Endothelial cell (in vitro differentiated cells): Measurements from ENCODE around the gene HELZ. TPM values are rescaled to one million over a fixed set of nuclear protein-coding genes. Genes with fewer than 3 reads are reported as not detected.

Experiments used
- DNase-seq: peaks from one replicate; pipeline ENCODE4 v3.0.0; 2021; ENCODE audit warnings: low spot score
- H3K27ac Mint-ChIP-seq: one replicate; pipeline ENCODE4 v1.8.0; 2021; ENCODE audit warnings: mixed read lengths, inconsistent platforms; ENCODE audit not compliant: unreplicated experiment
- H3K27me3 Mint-ChIP-seq: one replicate; pipeline ENCODE4 v1.8.0; 2021; ENCODE audit warnings: mild to moderate bottlenecking, moderate library complexity, mixed read lengths, inconsistent platforms; ENCODE audit not compliant: unreplicated experiment
- H3K36me3 Mint-ChIP-seq: one replicate; pipeline ENCODE4 v1.8.0; 2021; ENCODE audit warnings: mild to moderate bottlenecking, low read depth, mixed read lengths, inconsistent platforms; ENCODE audit not compliant: unreplicated experiment
- H3K4me1 Mint-ChIP-seq: one replicate; pipeline ENCODE4 v1.8.0; 2021; ENCODE audit warnings: mild to moderate bottlenecking, mixed read lengths, inconsistent platforms; ENCODE audit not compliant: unreplicated experiment
- H3K4me3 Mint-ChIP-seq: one replicate; pipeline ENCODE4 v1.8.0; 2021; ENCODE audit warnings: mild to moderate bottlenecking, mixed read lengths, inconsistent platforms; ENCODE audit not compliant: unreplicated experiment
- H3K9me3 Mint-ChIP-seq: one replicate; pipeline ENCODE4 v1.8.0; 2021; ENCODE audit warnings: mixed read lengths, inconsistent platforms; ENCODE audit not compliant: unreplicated experiment
- long read RNA-seq: library from polyadenylated mRNA; unstranded; transcript quantifications from one replicate; pipeline ENCODE4 v2.0.0, GENCODE V29; 2020; ENCODE audit not compliant: unreplicated experiment
- total RNA-seq: library from RNA; stranded (reverse); fragmentation: NEBNext Ultra II Directional; extraction: Animal tissue kit (Norgen Biotek cat#: 25700); gene quantifications from one replicate; pipeline ENCODE4 v1.2.1, GENCODE V29; 2021; ENCODE audit not compliant: unreplicated experiment
- TF ChIP-seq, protein P1 (sequence below): fragments of 200-600 bp; sonication (generic); IDR thresholded peaks from one replicate; pipeline ENCODE4 v1.5.0; 2021; ENCODE audit warnings: antibody characterized with exemption; ENCODE audit not compliant: unreplicated experiment

HELZ gene, protein sequence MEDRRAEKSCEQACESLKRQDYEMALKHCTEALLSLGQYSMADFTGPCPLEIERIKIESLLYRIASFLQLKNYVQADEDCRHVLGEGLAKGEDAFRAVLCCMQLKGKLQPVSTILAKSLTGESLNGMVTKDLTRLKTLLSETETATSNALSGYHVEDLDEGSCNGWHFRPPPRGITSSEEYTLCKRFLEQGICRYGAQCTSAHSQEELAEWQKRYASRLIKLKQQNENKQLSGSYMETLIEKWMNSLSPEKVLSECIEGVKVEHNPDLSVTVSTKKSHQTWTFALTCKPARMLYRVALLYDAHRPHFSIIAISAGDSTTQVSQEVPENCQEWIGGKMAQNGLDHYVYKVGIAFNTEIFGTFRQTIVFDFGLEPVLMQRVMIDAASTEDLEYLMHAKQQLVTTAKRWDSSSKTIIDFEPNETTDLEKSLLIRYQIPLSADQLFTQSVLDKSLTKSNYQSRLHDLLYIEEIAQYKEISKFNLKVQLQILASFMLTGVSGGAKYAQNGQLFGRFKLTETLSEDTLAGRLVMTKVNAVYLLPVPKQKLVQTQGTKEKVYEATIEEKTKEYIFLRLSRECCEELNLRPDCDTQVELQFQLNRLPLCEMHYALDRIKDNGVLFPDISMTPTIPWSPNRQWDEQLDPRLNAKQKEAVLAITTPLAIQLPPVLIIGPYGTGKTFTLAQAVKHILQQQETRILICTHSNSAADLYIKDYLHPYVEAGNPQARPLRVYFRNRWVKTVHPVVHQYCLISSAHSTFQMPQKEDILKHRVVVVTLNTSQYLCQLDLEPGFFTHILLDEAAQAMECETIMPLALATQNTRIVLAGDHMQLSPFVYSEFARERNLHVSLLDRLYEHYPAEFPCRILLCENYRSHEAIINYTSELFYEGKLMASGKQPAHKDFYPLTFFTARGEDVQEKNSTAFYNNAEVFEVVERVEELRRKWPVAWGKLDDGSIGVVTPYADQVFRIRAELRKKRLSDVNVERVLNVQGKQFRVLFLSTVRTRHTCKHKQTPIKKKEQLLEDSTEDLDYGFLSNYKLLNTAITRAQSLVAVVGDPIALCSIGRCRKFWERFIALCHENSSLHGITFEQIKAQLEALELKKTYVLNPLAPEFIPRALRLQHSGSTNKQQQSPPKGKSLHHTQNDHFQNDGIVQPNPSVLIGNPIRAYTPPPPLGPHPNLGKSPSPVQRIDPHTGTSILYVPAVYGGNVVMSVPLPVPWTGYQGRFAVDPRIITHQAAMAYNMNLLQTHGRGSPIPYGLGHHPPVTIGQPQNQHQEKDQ (N-terminal part only)
- total RNA-seq: 57.0 TPM
- long read RNA-seq, partial matches to known transcripts: 2 of 5 reads
- long read RNA-seq, other reads (novel, unspliced or antisense): 3 of 5 reads

DNA sequence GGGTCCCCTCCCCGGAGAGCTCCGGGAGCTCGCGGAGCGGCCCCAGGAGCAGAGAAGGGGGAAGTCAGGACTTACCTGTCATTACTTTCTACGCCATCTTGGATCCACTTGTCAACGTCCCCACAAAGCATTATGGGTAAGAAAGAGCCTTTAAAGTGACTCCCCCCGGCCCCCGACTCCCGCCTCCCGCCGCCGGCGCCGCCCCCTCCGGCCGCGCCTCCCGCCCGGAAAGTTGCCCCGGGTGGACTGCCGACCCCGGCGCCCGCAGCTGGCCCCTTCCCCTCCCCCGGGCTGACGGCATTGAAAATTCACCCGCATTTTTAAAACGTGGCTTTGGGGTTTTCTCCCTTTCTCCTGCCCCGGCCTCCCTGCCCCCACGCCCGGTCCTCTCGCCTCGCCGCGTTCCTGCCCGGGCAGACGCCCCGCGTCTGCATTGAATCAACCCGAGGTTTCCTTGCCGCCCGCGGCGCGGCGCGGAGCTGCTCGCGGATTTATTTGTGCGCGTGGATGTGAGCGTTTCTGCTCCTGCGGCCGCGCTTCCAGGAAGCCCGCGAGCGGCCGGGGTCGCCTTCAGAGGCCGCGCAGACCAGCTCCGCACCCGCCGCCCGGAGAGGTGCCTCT lies at the start of gene HELZ:
TSS of gene HELZ (minus strand) at position 124 of the 621 bp plus-strand sequence. CDS start 26,392 bp downstream, outside the sequence.
- peaks cover 17% of the 10 kb centered on the region for H3K4me1 Mint-ChIP-seq

DNA sequence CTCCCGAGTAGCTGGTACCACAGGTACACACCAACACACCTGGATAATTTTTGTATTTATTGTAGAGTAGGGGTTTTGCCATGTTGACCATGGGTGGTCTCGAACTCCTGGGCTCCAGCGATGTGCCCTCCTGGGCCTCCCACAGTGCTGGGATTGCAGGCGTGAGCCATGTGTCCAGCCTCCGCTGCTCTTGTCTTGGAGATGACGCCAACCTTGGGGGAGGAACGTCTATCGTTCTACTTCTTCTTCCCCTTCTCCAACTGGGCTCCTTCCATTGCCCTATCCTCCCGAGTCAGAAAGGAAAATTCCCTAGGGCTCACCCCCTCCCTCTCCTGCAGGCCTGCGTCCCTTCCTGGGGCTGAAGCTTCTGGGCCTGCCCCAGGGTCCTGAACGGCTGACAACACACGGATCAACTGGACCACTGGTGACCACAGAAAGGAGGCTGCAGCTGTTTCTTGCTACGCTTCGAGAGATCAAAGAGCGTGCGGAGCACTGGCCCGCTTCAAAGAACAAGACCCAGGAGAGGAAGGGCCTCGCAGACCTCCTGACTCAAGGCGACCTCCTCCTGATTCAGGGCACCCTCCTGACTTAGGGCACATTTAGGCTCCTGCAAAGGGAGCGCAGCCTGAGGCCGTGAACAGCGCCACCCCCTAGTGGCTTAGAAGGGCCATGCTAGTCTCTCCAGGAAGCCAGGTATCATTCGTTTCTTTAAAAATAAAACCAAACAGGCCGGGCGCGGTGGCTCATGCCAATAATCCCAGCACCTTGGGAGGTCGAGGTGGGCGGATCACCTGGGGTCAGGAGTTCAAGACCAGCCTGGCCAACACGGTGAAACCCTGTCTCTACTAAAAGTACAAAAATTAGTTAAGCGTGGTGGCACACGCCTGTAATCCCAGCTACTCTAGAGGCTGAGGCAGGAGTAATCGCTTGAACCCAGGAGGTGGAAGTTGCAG lies 48.5 kb upstream of the HELZ start:
- H3K27ac Mint-ChIP-seq: no peak overlapping the region
- TF ChIP-seq, protein P1, sequence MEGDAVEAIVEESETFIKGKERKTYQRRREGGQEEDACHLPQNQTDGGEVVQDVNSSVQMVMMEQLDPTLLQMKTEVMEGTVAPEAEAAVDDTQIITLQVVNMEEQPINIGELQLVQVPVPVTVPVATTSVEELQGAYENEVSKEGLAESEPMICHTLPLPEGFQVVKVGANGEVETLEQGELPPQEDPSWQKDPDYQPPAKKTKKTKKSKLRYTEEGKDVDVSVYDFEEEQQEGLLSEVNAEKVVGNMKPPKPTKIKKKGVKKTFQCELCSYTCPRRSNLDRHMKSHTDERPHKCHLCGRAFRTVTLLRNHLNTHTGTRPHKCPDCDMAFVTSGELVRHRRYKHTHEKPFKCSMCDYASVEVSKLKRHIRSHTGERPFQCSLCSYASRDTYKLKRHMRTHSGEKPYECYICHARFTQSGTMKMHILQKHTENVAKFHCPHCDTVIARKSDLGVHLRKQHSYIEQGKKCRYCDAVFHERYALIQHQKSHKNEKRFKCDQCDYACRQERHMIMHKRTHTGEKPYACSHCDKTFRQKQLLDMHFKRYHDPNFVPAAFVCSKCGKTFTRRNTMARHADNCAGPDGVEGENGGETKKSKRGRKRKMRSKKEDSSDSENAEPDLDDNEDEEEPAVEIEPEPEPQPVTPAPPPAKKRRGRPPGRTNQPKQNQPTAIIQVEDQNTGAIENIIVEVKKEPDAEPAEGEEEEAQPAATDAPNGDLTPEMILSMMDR: peak; percentile 67
- no peaks in the 10 kb centered on the region for H3K9me3 Mint-ChIP-seq
- H3K4me1 Mint-ChIP-seq: peaks cover 2% of the 10 kb centered on the region
- peaks cover 3% of the 10 kb centered on the region for H3K27me3 Mint-ChIP-seq
- no peak overlapping the region for H3K4me3 Mint-ChIP-seq
- peak; percentile 61 for DNase-seq
- H3K36me3 Mint-ChIP-seq: no peaks in the 10 kb centered on the region

More for the DNA sequence above, at the start of gene HELZ:
- TF ChIP-seq, protein P1: no peak
- peak; percentile 75 for DNase-seq
- Mint-ChIP-seq H3K27me3 (peaks cover 13% of the 10 kb centered on the region), H3K36me3 (peaks cover 14% of the 10 kb centered on the region), H3K9me3 (no peaks in the 10 kb centered on the region), H3K27ac (peak within 1 kb of the TSS; percentile 90), H3K4me3 (peak within 1 kb of the TSS; percentile 98)

DNA sequence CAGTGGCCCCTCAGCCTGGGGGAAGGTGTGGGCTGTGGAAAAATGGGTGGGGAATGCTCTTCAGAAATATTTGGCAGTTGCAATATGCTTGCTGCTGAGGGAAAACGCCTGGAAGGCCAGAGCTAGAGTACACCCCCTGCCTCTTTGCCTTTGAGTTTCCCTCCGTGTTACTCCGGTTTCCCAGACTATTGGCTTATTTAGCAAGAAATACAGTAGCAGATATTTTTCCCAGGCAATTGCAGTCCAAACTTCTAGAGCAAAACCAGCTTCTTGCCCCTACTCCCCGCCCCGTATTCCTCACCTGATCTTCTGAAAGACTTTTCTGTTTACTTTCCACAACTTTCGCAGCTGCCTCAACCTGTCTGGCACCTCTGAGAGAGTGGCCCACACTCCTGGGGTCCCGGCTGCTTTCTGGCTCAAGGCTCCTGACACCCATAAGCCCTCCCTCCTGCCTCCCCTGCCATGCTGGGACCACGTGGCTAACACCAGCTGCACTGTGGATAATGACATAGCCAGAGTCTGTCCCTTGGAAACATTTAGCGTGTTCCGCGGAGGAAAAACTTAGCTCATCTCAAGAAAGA lies 45.8 kb upstream of the HELZ start:
- Mint-ChIP-seq H3K4me3 (no peak overlapping the region), H3K4me1 (peaks cover 2% of the 10 kb centered on the region), H3K9me3 (no peaks in the 10 kb centered on the region), H3K36me3 (no peaks in the 10 kb centered on the region), H3K27me3 (peaks cover 3% of the 10 kb centered on the region), H3K27ac (no peak overlapping the region)
- TF ChIP-seq, protein P1: no peak
- no peak for DNase-seq

DNA sequence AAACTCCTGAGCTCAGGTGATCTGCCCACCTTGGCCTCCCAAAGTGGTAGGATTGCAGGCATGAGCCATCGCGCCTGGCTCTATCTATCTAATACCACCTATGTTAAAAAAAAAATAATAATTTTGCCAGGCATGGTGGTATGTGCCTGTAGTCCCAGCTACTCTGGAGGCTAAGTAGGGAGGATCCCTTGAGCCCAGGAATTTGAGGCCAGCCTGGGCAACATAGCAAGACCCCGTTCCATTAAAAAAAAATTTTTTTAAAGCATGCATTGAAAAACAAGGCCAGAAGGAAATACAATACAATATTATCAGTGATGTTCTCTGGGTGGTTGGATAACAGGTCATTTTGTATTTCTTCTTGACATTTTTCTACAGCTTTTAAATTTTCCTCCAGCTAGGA lies 45.2 kb upstream of the HELZ start:
- no peak for DNase-seq
- Mint-ChIP-seq H3K4me1 (peaks cover 2% of the 10 kb centered on the region), H3K4me3 (no peak overlapping the region), H3K9me3 (no peaks in the 10 kb centered on the region), H3K27ac (no peak overlapping the region), H3K27me3 (peaks cover 3% of the 10 kb centered on the region), H3K36me3 (no peaks in the 10 kb centered on the region)
- TF ChIP-seq, protein P1: no peak
